Subcutaneous abdominal adipose tissue (tissue), 5 donors: ENCODE measurements around the gene LGALS9B.
"Not testable (repeated sequence)": the region's sequence is repeated elsewhere in the genome, so short reads cannot be mapped to it uniquely, and the experiment has no call there.

ENCODE experiments used
- H3K27ac ChIP-seq: one replicate; pipeline ENCODE4 v1.7.0; 2013; ENCODE audit warnings: low read depth, mild to moderate bottlenecking, inconsistent platforms, low read length, moderate library complexity
- H3K27me3 ChIP-seq, 5 donors: one replicate each; pipeline ENCODE4 v1.7.0; 2013; ENCODE audit warnings: low read length in 5 of 5, inconsistent platforms in 1 of 5; ENCODE audit not compliant: control insufficient read depth in 5 of 5, insufficient read depth in 4 of 5
- H3K36me3 ChIP-seq, 5 donors: one replicate each; pipeline ENCODE4 v1.7.0; 2013; ENCODE audit warnings: low read length in 5 of 5; ENCODE audit not compliant: control insufficient read depth in 5 of 5, insufficient read depth in 5 of 5
- H3K4me1 ChIP-seq, 5 donors: one replicate each; pipeline ENCODE4 v1.7.0; 2013; ENCODE audit warnings: low read length in 5 of 5, mild to moderate bottlenecking in 3 of 5, moderate library complexity in 1 of 5; ENCODE audit not compliant: control insufficient read depth in 5 of 5, insufficient read depth in 5 of 5
- H3K4me3 ChIP-seq, 5 donors: one replicate each; pipeline ENCODE4 v1.7.0; 2013; ENCODE audit warnings: low read length in 5 of 5, low read depth in 1 of 5
- H3K9ac ChIP-seq, 5 donors: one replicate each; pipeline ENCODE4 v1.7.0; 2013; ENCODE audit warnings: low read length in 5 of 5, mild to moderate bottlenecking in 4 of 5, moderate library complexity in 3 of 5
- H3K9me3 ChIP-seq, 5 donors: one replicate each; pipeline ENCODE4 v1.7.0; 2013; ENCODE audit warnings: low read length in 5 of 5; ENCODE audit not compliant: control insufficient read depth in 5 of 5
- donor health status: healthy.
- donor health status: healthy.
- donor health status: healthy.
- donor health status: healthy.
- donor health status: healthy.

LGALS9B gene

DNA sequence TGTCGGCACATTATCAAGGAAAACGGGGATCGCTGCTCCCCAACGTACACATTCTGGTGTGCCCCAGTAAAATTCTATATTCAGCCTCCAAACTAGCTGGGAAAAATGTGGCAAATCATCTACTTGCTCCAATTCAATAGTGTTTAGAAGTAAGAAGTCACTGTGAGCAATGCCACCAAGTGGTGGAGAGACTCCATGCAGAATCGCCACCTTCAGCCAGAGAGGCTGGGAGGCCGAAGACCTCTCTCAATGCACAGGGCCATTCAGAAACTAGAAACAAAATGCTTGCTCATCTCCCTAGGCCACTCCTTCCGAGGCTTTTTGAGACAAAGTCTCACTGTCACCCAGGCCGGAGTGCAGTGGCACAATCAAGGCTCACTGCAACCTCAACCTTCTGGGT is 48.5 kb downstream of the LGALS9B start:
- H3K27ac ChIP-seq, H3K9me3 ChIP-seq, H3K36me3 ChIP-seq, H3K4me3 ChIP-seq, H3K27me3 ChIP-seq, H3K9ac ChIP-seq, H3K4me1 ChIP-seq: not testable (repeated sequence)

DNA sequence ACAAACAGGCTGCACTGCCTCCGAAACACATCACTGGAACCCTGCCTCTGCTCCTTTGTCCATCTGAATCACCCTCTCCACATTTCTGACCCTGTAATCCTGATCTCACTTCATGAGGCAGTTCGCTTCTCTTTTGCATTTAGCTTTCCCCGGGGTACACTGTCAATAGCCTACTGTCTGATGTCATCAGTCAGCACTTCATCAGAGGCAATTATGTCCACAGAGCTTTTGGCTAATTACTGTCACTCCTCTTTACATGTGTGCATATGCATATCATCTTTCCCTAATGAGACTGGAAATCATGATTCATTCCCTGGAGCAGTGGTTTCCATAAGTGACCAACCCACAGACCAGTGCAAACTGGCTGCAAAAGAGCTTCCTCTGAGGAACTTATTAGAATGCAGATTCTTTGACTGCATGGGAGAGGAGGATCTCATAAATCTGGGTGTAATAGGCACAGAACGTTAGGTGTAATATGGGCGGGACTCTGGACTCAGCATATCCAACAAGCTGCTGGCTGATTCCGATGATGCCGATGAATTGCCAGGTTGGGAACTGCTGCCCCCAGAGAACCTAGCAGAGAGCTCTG is 49.8 kb downstream of the LGALS9B start:
- not testable (repeated sequence) for H3K27ac ChIP-seq

DNA sequence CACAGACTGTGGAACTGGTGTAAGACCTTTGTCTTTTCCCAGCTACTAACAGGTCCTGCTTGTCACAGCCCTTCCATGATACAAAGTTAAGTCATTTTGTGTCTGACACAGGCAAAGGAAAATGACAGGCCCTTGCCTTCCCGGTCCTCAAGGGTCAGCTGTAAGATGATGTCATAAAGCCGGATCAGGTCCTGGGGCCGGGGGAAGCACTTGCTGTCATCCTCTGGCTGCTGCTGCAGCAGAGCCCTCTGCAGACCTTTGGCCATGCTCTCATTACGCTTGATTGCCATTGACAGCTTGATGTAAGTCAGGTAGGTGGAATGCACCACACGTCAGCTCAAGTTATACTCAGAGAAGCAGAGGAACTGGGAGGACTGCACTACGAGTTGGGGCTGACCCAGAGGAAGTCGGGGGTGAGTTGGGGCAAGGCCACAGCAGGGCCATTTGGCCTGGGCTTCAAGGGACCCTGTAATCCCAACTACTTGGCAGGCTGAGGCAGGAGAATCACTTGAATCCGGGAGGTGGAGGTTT is 50.9 kb downstream of the LGALS9B start:
- not testable (repeated sequence) for H3K27me3 ChIP-seq, H3K4me1 ChIP-seq, H3K4me3 ChIP-seq, H3K36me3 ChIP-seq, H3K27ac ChIP-seq, H3K9me3 ChIP-seq, H3K9ac ChIP-seq

More for the DNA sequence above, 49.8 kb downstream of the LGALS9B start:
- H3K9ac ChIP-seq, H3K9me3 ChIP-seq, H3K36me3 ChIP-seq, H3K4me1 ChIP-seq, H3K4me3 ChIP-seq, H3K27me3 ChIP-seq: not testable (repeated sequence)

DNA sequence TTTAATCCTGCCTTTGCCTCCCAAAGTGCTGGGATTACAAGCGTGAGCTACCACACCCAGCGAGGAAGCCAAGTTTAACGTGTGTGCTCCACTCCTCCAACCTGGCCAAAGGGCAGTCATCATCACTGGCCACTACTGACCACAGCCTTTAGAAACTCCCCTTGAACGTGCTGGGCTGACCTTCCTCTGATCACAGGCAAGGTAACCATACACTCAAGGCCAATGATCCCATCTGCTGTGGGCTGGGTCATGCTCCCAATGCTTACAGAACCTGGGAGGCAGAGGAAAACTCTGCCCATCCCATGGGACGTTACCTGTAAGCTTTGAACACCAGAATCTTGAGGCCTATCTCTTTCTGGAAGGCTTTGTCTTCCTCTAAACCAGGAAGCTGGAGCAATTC is 51.9 kb downstream of the LGALS9B start:
- H3K27ac ChIP-seq, H3K4me1 ChIP-seq, H3K9ac ChIP-seq, H3K27me3 ChIP-seq, H3K4me3 ChIP-seq, H3K36me3 ChIP-seq, H3K9me3 ChIP-seq: not testable (repeated sequence)

DNA sequence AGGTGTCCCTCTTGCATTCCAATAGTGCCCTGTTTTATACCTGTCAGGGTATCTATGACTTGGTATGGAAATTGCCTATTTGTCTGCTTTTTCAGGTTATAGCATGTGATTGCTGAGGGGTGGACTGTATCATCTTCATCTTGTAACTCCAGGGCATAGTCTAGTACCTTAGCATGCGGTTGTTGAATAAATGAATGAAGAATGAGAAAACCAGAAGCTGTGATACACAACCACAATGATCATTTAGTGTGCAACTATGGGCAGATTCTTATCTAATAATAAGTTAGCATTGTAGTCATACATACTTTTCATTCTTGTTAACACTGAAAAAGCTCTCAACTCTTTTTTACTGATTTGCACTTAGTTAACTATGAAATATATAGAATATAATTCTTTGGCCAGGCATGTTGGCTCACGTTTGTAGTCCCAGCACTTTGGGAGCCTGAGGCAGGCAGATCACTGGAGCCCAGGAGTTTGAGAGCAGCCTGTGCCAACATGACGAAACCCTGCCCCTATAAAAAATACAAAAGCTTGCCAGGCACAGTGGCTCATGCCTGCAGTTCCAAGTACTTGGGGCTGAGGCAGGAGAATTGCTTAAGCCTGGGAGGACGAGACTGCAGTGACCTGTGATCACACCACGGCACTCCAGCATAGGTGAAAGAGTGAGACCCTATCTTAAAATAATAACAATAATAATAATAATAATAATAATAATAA is 65.9 kb downstream of the LGALS9B start:
- not testable (repeated sequence) for H3K4me3 ChIP-seq, H3K9me3 ChIP-seq, H3K27ac ChIP-seq, H3K9ac ChIP-seq, H3K4me1 ChIP-seq, H3K27me3 ChIP-seq, H3K36me3 ChIP-seq

DNA sequence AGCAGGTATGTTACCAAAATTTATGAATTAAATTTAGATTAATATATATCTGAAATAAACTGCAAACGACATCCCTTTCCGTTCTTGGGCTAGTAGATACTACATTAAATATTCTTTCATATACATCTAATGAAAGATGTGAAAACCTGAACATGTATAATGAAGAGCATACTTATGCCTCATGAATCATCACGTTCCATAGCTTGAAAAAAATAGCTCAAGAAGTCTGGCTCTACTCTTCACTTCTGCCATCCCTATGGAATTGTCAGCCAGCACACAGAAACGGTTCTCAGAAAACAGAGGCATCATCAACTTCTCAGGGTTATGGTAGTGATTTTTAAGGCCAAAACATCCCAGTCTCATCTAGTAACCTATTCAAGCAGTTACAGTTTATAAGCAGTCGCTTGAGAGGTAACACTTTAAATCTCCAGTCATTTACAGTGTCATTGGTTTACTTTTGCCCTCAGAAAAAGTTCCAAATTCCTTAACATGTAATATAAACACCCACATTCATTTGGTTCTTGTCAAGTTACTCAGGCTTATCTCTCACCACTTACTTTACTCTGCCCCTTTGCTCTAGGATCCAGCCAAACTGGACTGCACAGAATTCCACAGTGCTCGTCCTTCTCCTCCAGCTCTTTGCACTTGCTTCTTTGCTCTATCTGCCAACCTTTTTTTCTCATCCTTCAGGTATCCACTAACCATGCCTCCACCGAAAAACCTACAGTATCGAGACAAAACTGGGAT is 66.6 kb downstream of the LGALS9B start:
- H3K36me3 ChIP-seq, H3K9ac ChIP-seq, H3K4me1 ChIP-seq, H3K27ac ChIP-seq, H3K4me3 ChIP-seq, H3K27me3 ChIP-seq, H3K9me3 ChIP-seq: not testable (repeated sequence)
